Suprapubic skin (tissue), 4 donors: ENCODE results near the gene TUBGCP6. TPM values are rescaled to one million over a fixed set of nuclear protein-coding genes. Genes with fewer than 3 reads are reported as not detected.

ENCODE experiments used
- DNase-seq, 2 donors: peaks; one replicate each; pipeline ENCODE4 v3.0.0-alpha.2; 2019; ENCODE audit warnings: low spot score in 2 of 2
- H3K27ac ChIP-seq: fragments of 200-600 bp; sonication (generic); one replicate; pipeline ENCODE4 v1.5.1; 2019
- H3K27me3 ChIP-seq: fragments of 200-600 bp; sonication (generic); one replicate; pipeline ENCODE4 v1.5.1; 2019
- H3K36me3 ChIP-seq: fragments of 200-600 bp; sonication (generic); one replicate; pipeline ENCODE4 v1.5.1; 2019
- H3K4me1 ChIP-seq: fragments of 200-600 bp; sonication (generic); one replicate; pipeline ENCODE4 v1.5.1; 2019
- H3K4me3 ChIP-seq: fragments of 200-600 bp; sonication (generic); one replicate; pipeline ENCODE4 v1.5.1; 2019; ENCODE audit warnings: mild to moderate bottlenecking
- H3K9me3 ChIP-seq: fragments of 200-600 bp; sonication (generic); one replicate; pipeline ENCODE4 v1.5.1; 2019
- EP300 ChIP-seq: sonication (generic); formaldehyde crosslinking; IDR thresholded peaks from one replicate; pipeline ENCODE4 v1.6.1; 2017; ENCODE audit warnings: antibody characterized with exemption
- POLR2A ChIP-seq, 2 donors: fragments of 450-650 bp; IDR thresholded peaks; one replicate each; pipeline ENCODE4 v1.6.1; 2017; ENCODE audit warnings: antibody characterized with exemption in 2 of 2, mild to moderate bottlenecking in 2 of 2, moderate library complexity in 2 of 2
- POLR2AphosphoS5 ChIP-seq, 3 donors: sonication (generic); formaldehyde crosslinking; IDR thresholded peaks; one replicate each; pipeline ENCODE4 v1.6.1; 2017; ENCODE audit warnings: antibody characterized with exemption in 3 of 3
- WGBS: methylation state at CpG from one replicate; pipeline ENCODE4 v1.1.5; 2018; 5-methylcytosine and 5-hydroxymethylcytosine counted together
- total RNA-seq, 4 donors: library from RNA; depleted of rRNA; stranded (reverse); fragments of >200 nt; gene quantifications; one replicate each; pipeline ENCODE4 v1.1.0, GENCODE V29; 2016
- TF ChIP-seq, protein P1 (sequence below), 2 donors: fragments of 200-600 bp in 1 of 2; fragments of 450-650 bp in 1 of 2; sonication (generic) in 1 of 2; IDR thresholded peaks; one replicate each; pipeline ENCODE4 v1.5.1; 2016 to 2019; ENCODE audit warnings: antibody characterized with exemption in 2 of 2, mild to moderate bottlenecking in 1 of 2, moderate library complexity in 1 of 2

Gene TUBGCP6
- total RNA-seq, 4 donors from 2014 or later: 43.0 to 113 (median 69.7) TPM

GRCh38 chr22:50197000-50197800 lies 47.6 kb downstream of the TUBGCP6 start:
- 88% methylated on average over 18 of the region's 23 CpGs for WGBS

GRCh38 chr22:50196256-50196655 lies 48.6 kb downstream of the TUBGCP6 start:
- Histone ChIP-seq H3K4me1 (peaks cover 27% of the 10 kb centered on the region), H3K27ac (no peak overlapping the region), H3K36me3 (peaks cover 42% of the 10 kb centered on the region), H3K4me3 (no peak overlapping the region), H3K27me3 (no peaks in the 10 kb centered on the region), H3K9me3 (no peaks in the 10 kb centered on the region)
- TF ChIP-seq, protein P1, sequence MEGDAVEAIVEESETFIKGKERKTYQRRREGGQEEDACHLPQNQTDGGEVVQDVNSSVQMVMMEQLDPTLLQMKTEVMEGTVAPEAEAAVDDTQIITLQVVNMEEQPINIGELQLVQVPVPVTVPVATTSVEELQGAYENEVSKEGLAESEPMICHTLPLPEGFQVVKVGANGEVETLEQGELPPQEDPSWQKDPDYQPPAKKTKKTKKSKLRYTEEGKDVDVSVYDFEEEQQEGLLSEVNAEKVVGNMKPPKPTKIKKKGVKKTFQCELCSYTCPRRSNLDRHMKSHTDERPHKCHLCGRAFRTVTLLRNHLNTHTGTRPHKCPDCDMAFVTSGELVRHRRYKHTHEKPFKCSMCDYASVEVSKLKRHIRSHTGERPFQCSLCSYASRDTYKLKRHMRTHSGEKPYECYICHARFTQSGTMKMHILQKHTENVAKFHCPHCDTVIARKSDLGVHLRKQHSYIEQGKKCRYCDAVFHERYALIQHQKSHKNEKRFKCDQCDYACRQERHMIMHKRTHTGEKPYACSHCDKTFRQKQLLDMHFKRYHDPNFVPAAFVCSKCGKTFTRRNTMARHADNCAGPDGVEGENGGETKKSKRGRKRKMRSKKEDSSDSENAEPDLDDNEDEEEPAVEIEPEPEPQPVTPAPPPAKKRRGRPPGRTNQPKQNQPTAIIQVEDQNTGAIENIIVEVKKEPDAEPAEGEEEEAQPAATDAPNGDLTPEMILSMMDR (IDR thresholded peaks at IDR 0.05): no peak
- TF ChIP-seq POLR2A (IDR thresholded peaks at IDR 0.05) (no peak), POLR2AphosphoS5 (IDR thresholded peaks at IDR 0.05) (no peak)
- no peak for DNase-seq
- WGBS: 100% methylated on average over 2 of the region's 18 CpGs

More at GRCh38 chr22:50197000-50197800, 47.6 kb downstream of the TUBGCP6 start:
- no peak overlapping the region for H3K27ac ChIP-seq
- peaks cover 42% of the 10 kb centered on the region for H3K36me3 ChIP-seq
- no peak for DNase-seq
- no peaks in the 10 kb centered on the region for H3K9me3 ChIP-seq
- peaks cover 28% of the 10 kb centered on the region for H3K4me1 ChIP-seq
- no peaks in the 10 kb centered on the region for H3K27me3 ChIP-seq
- no peak overlapping the region for H3K4me3 ChIP-seq
- TF ChIP-seq POLR2A (IDR thresholded peaks at IDR 0.05): no peak
- no peak for TF ChIP-seq EP300
- no peak for TF ChIP-seq POLR2AphosphoS5 (IDR thresholded peaks at IDR 0.05)
- TF ChIP-seq, protein P1 (IDR thresholded peaks at IDR 0.05): no peak

DNA sequence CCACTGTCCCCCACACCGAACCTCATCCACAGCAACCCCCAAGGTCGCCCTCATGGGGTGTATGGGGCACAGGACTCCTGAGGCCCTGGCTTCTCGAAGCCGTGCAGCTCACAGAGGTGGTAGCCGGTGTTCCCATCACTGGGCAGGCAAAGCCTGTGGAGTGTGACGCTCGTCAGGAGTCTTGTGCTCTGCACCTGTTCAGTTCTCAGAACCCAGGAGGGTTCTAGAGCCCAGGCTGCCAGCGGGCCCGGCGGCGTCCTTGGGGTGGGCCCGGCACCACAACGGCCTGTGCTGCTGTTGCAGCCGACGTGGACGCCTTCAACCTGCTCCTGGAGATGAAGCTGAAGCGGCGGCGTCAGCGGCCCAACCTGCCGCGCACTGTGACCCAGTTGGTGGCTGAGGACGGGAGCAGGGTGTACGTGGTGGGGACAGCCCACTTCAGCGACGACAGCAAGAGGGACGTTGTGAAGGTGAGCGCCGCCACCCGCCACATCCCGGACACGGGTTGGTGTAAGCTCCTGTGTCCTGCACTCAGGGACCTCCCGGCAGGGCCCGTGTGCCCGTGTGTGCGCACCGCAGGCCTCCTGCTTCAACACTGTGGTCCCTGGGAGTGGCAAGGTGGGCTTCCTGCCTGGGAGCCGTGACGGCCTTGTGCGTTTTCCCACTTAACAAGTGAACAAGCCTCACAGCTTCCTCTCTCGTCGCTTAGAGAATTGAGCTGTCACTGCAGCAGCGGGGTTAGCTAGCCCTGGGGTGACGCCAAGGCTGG lies 50.6 kb downstream of the TUBGCP6 start:
- Histone ChIP-seq H3K27ac (no peak overlapping the region), H3K36me3 (peaks cover 42% of the 10 kb centered on the region), H3K4me3 (no peak overlapping the region), H3K27me3 (no peaks in the 10 kb centered on the region), H3K9me3 (no peaks in the 10 kb centered on the region), H3K4me1 (peaks cover 37% of the 10 kb centered on the region)
- DNase-seq: no peak
- WGBS: 95% methylated on average over 19 of the region's 44 CpGs
- no peak for TF ChIP-seq POLR2AphosphoS5 (IDR thresholded peaks at IDR 0.05)
- TF ChIP-seq, protein P1 (IDR thresholded peaks at IDR 0.05): no peak
- TF ChIP-seq EP300: no peak
- TF ChIP-seq POLR2A (IDR thresholded peaks at IDR 0.05): no peak

- no peaks in the 10 kb centered on the region for H3K9me3 ChIP-seq
- H3K4me3 ChIP-seq: no peak overlapping the region
- no peaks in the 10 kb centered on the region for H3K27me3 ChIP-seq
- TF ChIP-seq POLR2A (IDR thresholded peaks at IDR 0.05): no peak
- TF ChIP-seq POLR2AphosphoS5 (IDR thresholded peaks at IDR 0.05): no peak
- TF ChIP-seq EP300: no peak
- TF ChIP-seq, protein P1 (IDR thresholded peaks at IDR 0.05): no peak
- WGBS: 60% methylated on average over 1 of the region's 8 CpGs
- no peak overlapping the region for H3K27ac ChIP-seq
- no peak for DNase-seq
- peaks cover 43% of the 10 kb centered on the region for H3K4me1 ChIP-seq
- peaks cover 40% of the 10 kb centered on the region for H3K36me3 ChIP-seq
Observed at GRCh38 chr22:50193621-50194020, 51.2 kb downstream of the TUBGCP6 start.
